Measurements from ENCODE around the gene YIPF6. TPM values are rescaled to one million over a fixed set of nuclear protein-coding genes. Genes with fewer than 3 reads are reported as not detected.
"Not testable (repeated sequence)": the region's sequence is repeated elsewhere in the genome, so short reads cannot be mapped to it uniquely, and the experiment has no call there.

The YIPF6 gene
- total RNA-seq, 2 donors from 2014 or later = 26.4 to 31.5 TPM

- Mint-ChIP-seq H3K27me3 (ENCODE audit: low read depth) (peaks cover 8% of the 10 kb centered on the region), H3K36me3 (ENCODE audit: insufficient read depth in 2 of 2) (peaks cover 1 to 14% of the 10 kb centered on the region in 2 donors)
Observed at GRCh38 chrX:68532831-68533533, 34.1 kb downstream of the YIPF6 start.

GRCh38 chrX:68533656-68534055 is 34.8 kb downstream of the YIPF6 start:
- peaks cover 8% of the 10 kb centered on the region for H3K4me1 Mint-ChIP-seq (ENCODE audit: low read depth)
- no peaks in the 10 kb centered on the region for H3K9me3 Mint-ChIP-seq
- DNase-seq = no peak
- H3K27me3 Mint-ChIP-seq (ENCODE audit: low read depth) = peaks cover 15% of the 10 kb centered on the region
- H3K27ac Mint-ChIP-seq = no peak overlapping the region
- H3K4me3 Mint-ChIP-seq = no peak overlapping the region
- peaks cover 1 to 11% of the 10 kb centered on the region in 2 donors for H3K36me3 Mint-ChIP-seq (ENCODE audit: insufficient read depth in 2 of 2)
- no peak for ATAC-seq (replicated peaks in 1 of 2)

More at GRCh38 chrX:68532831-68533533, 34.1 kb downstream of the YIPF6 start:
- DNase-seq (no peak), ATAC-seq (replicated peaks in 1 of 2) (no peak)
- Mint-ChIP-seq H3K9me3 (no peaks in the 10 kb centered on the region), H3K27ac (no peak overlapping the region), H3K4me1 (ENCODE audit: low read depth) (peaks cover 8% of the 10 kb centered on the region), H3K4me3 (no peak overlapping the region)

GRCh38 chrX:68534691-68535090 is 35.8 kb downstream of the YIPF6 start:
- Mint-ChIP-seq H3K27ac (no peak overlapping the region), H3K9me3 (no peaks in the 10 kb centered on the region)
- no peak for ATAC-seq (replicated peaks in 1 of 2)

GRCh38 chrX:68536429-68536828 is 37.6 kb downstream of the YIPF6 start:
- Mint-ChIP-seq H3K27ac (peak overlapping the region; percentile 19), H3K27me3 (ENCODE audit: low read depth) (peaks cover 23% of the 10 kb centered on the region), H3K4me3 (no peak overlapping the region), H3K9me3 (peaks cover 0 to 5% of the 10 kb centered on the region in 2 donors), H3K4me1 (ENCODE audit: low read depth) (peaks cover 8% of the 10 kb centered on the region), H3K36me3 (ENCODE audit: insufficient read depth in 2 of 2) (peaks cover 6% of the 10 kb centered on the region in 2 donors)
- ATAC-seq (replicated peaks in 1 of 2) = no peak
- DNase-seq = no peak

More at GRCh38 chrX:68534691-68535090, 35.8 kb downstream of the YIPF6 start:
- no peak overlapping the region for H3K4me3 Mint-ChIP-seq
- peaks cover 8% of the 10 kb centered on the region for H3K4me1 Mint-ChIP-seq (ENCODE audit: low read depth)
- H3K36me3 Mint-ChIP-seq (ENCODE audit: insufficient read depth in 2 of 2) = peaks cover 1 to 6% of the 10 kb centered on the region in 2 donors
- H3K27me3 Mint-ChIP-seq (ENCODE audit: low read depth) = peaks cover 23% of the 10 kb centered on the region
- DNase-seq = no peak

GRCh38 chrX:68536884-68537283 is 38.0 kb downstream of the YIPF6 start:
- no peak for ATAC-seq (replicated peaks in 1 of 2)
- H3K27ac Mint-ChIP-seq = no peak overlapping the region
- no peak overlapping the region for H3K4me3 Mint-ChIP-seq
- peaks cover 3 to 5% of the 10 kb centered on the region in 2 donors for H3K9me3 Mint-ChIP-seq
- peaks cover 27% of the 10 kb centered on the region for H3K27me3 Mint-ChIP-seq (ENCODE audit: low read depth)
- H3K36me3 Mint-ChIP-seq (ENCODE audit: insufficient read depth in 2 of 2) = peaks cover 9% of the 10 kb centered on the region in 2 donors
- no peak for DNase-seq
- H3K4me1 Mint-ChIP-seq (ENCODE audit: low read depth) = peaks cover 8% of the 10 kb centered on the region

- H3K9me3 Mint-ChIP-seq = no peaks in the 10 kb centered on the region
- no peak overlapping the region for H3K27ac Mint-ChIP-seq
- ATAC-seq (replicated peaks in 1 of 2) (no peak), DNase-seq (no peak)
- H3K4me1 Mint-ChIP-seq (ENCODE audit: low read depth) = no peaks in the 10 kb centered on the region
- H3K36me3 Mint-ChIP-seq (ENCODE audit: insufficient read depth in 2 of 2) = no peaks in the 10 kb centered on the region
- no peak overlapping the region for H3K4me3 Mint-ChIP-seq
- H3K27me3 Mint-ChIP-seq (ENCODE audit: low read depth) = peaks cover 7% of the 10 kb centered on the region
Observed at GRCh38 chrX:68550193-68550592, 51.3 kb downstream of the YIPF6 start.

GRCh38 chrX:68556036-68556435 is 57.2 kb downstream of the YIPF6 start:
- DNase-seq = no peak
- no peaks in the 10 kb centered on the region for H3K9me3 Mint-ChIP-seq

GRCh38 chrX:68557126-68557525 is 58.3 kb downstream of the YIPF6 start:
- H3K27me3 Mint-ChIP-seq (ENCODE audit: low read depth) = peaks cover 13% of the 10 kb centered on the region
- H3K36me3 Mint-ChIP-seq (ENCODE audit: insufficient read depth in 2 of 2) = peaks cover 3 to 20% of the 10 kb centered on the region in 2 donors
- not testable (repeated sequence) for H3K4me1 Mint-ChIP-seq (ENCODE audit: low read depth); H3K4me3 Mint-ChIP-seq; DNase-seq; H3K27ac Mint-ChIP-seq; ATAC-seq (replicated peaks in 1 of 2); H3K9me3 Mint-ChIP-seq

More at GRCh38 chrX:68556036-68556435, 57.2 kb downstream of the YIPF6 start:
- H3K4me1 Mint-ChIP-seq (ENCODE audit: low read depth) = no peaks in the 10 kb centered on the region
- peaks cover 8% of the 10 kb centered on the region for H3K27me3 Mint-ChIP-seq (ENCODE audit: low read depth)
- ATAC-seq (replicated peaks in 1 of 2) = no peak
- H3K4me3 Mint-ChIP-seq = no peak overlapping the region
- no peak overlapping the region for H3K27ac Mint-ChIP-seq
- peaks cover 1 to 13% of the 10 kb centered on the region in 2 donors for H3K36me3 Mint-ChIP-seq (ENCODE audit: insufficient read depth in 2 of 2)

- DNase-seq; ATAC-seq (replicated peaks in 1 of 2); H3K4me3 Mint-ChIP-seq; H3K4me1 Mint-ChIP-seq (ENCODE audit: low read depth); H3K27ac Mint-ChIP-seq; H3K9me3 Mint-ChIP-seq: not testable (repeated sequence)
- H3K36me3 Mint-ChIP-seq (ENCODE audit: insufficient read depth in 2 of 2) = peaks cover 10 to 32% of the 10 kb centered on the region in 2 donors
- peaks cover 39% of the 10 kb centered on the region for H3K27me3 Mint-ChIP-seq (ENCODE audit: low read depth)
Observed at GRCh38 chrX:68559905-68560304, 61.1 kb downstream of the YIPF6 start.

GRCh38 chrX:68568136-68568535 is 69.3 kb downstream of the YIPF6 start:
- peak; percentile 69 to 72 for ATAC-seq (replicated peaks in 1 of 2)
- peak; percentile 30 to 46 for DNase-seq
- Mint-ChIP-seq H3K4me3 (peak overlapping the region in 1 of 2 donors; percentile 45), H3K4me1 (ENCODE audit: low read depth) (peaks cover 31% of the 10 kb centered on the region), H3K9me3 (peaks cover 4 to 8% of the 10 kb centered on the region in 2 donors), H3K27me3 (ENCODE audit: low read depth) (peaks cover 33% of the 10 kb centered on the region), H3K27ac (peak overlapping the region; percentile 45), H3K36me3 (ENCODE audit: insufficient read depth in 2 of 2) (peaks cover 12 to 14% of the 10 kb centered on the region in 2 donors)

- Mint-ChIP-seq H3K27me3 (ENCODE audit: low read depth) (peaks cover 25% of the 10 kb centered on the region), H3K4me3 (no peak overlapping the region), H3K27ac (no peak overlapping the region), H3K4me1 (ENCODE audit: low read depth) (peaks cover 44% of the 10 kb centered on the region), H3K36me3 (ENCODE audit: insufficient read depth in 2 of 2) (peaks cover 6 to 8% of the 10 kb centered on the region in 2 donors), H3K9me3 (peaks cover 3 to 6% of the 10 kb centered on the region in 2 donors)
- ATAC-seq (replicated peaks in 1 of 2) (no peak), DNase-seq (no peak)
Observed at GRCh38 chrX:68570598-68570997, 71.7 kb downstream of the YIPF6 start.

- Mint-ChIP-seq H3K4me1 (ENCODE audit: low read depth) (peaks cover 44% of the 10 kb centered on the region), H3K9me3 (peaks cover 3 to 6% of the 10 kb centered on the region in 2 donors), H3K4me3 (no peak overlapping the region), H3K27me3 (ENCODE audit: low read depth) (peaks cover 27% of the 10 kb centered on the region), H3K27ac (no peak overlapping the region), H3K36me3 (ENCODE audit: insufficient read depth in 2 of 2) (peaks cover 6 to 8% of the 10 kb centered on the region in 2 donors)
- peak in 1 of 2 donors; percentile 22 for DNase-seq
- peak in 1 of 2 donors; percentile 37 for ATAC-seq (replicated peaks in 1 of 2)
Observed at GRCh38 chrX:68571292-68571609, 72.4 kb downstream of the YIPF6 start.

GRCh38 chrX:68571610-68572311 is 72.9 kb downstream of the YIPF6 start:
- DNase-seq = peak; percentile 18 to 26
- peaks cover 4 to 6% of the 10 kb centered on the region in 2 donors for H3K36me3 Mint-ChIP-seq (ENCODE audit: insufficient read depth in 2 of 2)
- peaks cover 3 to 5% of the 10 kb centered on the region in 2 donors for H3K9me3 Mint-ChIP-seq
- H3K4me3 Mint-ChIP-seq = peak overlapping the region; percentile 11 to 35
- no peak overlapping the region for H3K27ac Mint-ChIP-seq
- peak; percentile 85 to 87 for ATAC-seq (replicated peaks in 1 of 2)
- H3K27me3 Mint-ChIP-seq (ENCODE audit: low read depth) = peaks cover 24% of the 10 kb centered on the region
- H3K4me1 Mint-ChIP-seq (ENCODE audit: low read depth) = peaks cover 44% of the 10 kb centered on the region

All from activated T-cell treated with anti-CD3 and anti-CD28 coated beads, Interleukin-2, amount 50 U/mL, for 72 hours (primary cell).